ENCODE data around the gene TASP1. TPM values are rescaled to one million over a fixed set of nuclear protein-coding genes. Genes with fewer than 3 reads are reported as not detected.

Gene TASP1
- total RNA-seq, 1 experiment from 2014 or later, result 9.5 TPM

- H4K20me1 ChIP-seq (ENCODE audit: control insufficient read depth, insufficient read depth, insufficient read length), result no peaks in the 10 kb centered on the region
- Mint-ChIP-seq H3K27ac (peak overlapping the region in 1 of 3 experiments; percentile 39; a peak in 1 of 7 replicates), H3K9me3 (peaks cover 0 to 4% of the 10 kb centered on the region in 2 experiments; a peak in 1 of 5 replicates), H3K4me1 (peaks cover 0 to 5% of the 10 kb centered on the region in 2 experiments; a peak in 1 of 4 replicates), H3K4me3 (no peak overlapping the region), H3K27me3 (ENCODE audit: low read depth) (peaks cover 2% of the 10 kb centered on the region), H3K36me3 (ENCODE audit: insufficient read depth in 1 of 3, low read depth in 3 of 3) (0 out of 7 replicates have a peak, but pooled peaks cover 0 to 2% (median 1%) of the 10 kb centered on the region in 3 experiments)
- H3K23ac ChIP-seq (ENCODE audit: insufficient read length, low read depth, low read length), result no peak overlapping the region
- H2AK5ac ChIP-seq (ENCODE audit: insufficient read length, low read length), result no peak overlapping the region
- no peaks in the 10 kb centered on the region for H3K79me2 ChIP-seq (ENCODE audit: insufficient read depth, low read length)
- H4K91ac ChIP-seq (ENCODE audit: insufficient read length, low read depth, low read length), result no peak overlapping the region
- H3K4ac ChIP-seq (ENCODE audit: low read depth, low read length), result no peak overlapping the region
- H4K5ac ChIP-seq (ENCODE audit: insufficient read length, low read depth, low read length), result no peak overlapping the region
- H3K9ac ChIP-seq (ENCODE audit: extremely low read depth, insufficient read length, low read length), result no peak overlapping the region
- no peaks in the 10 kb centered on the region for H3K79me1 ChIP-seq (ENCODE audit: insufficient read depth, low read depth, low read length, poor library complexity, severe bottlenecking)
- H4K8ac ChIP-seq (replicated peaks; ENCODE audit: insufficient read length, low read depth, low read length), result no peak overlapping the region
- H3K18ac ChIP-seq (ENCODE audit: insufficient read length, low read depth, low read length), result no peak overlapping the region
- H3K14ac ChIP-seq (ENCODE audit: insufficient read depth, low read length), result no peak overlapping the region
- H3K27ac ChIP-seq (ENCODE audit: insufficient read length, low read depth, low read length), result no peak overlapping the region
- no peak for TF ChIP-seq CTCF (conservative IDR thresholded peaks at IDR 0.05)
- no peak overlapping the region for H3K56ac ChIP-seq (ENCODE audit: insufficient read length, low read depth, low read length)
- H3K4me1 ChIP-seq (ENCODE audit: insufficient read depth, low read length), result no peaks in the 10 kb centered on the region
- H3K9me3 ChIP-seq (ENCODE audit: control insufficient read depth, low read depth, low read length), result no peaks in the 10 kb centered on the region
- no peak overlapping the region for H2BK12ac ChIP-seq (ENCODE audit: insufficient read length, low read depth, low read length)
- H2BK5ac ChIP-seq (ENCODE audit: insufficient read length, low read length), result no peak overlapping the region
- no peak for DNase-seq
- H2BK120ac ChIP-seq (ENCODE audit: low read depth, low read length, poor library complexity, severe bottlenecking), result no peak overlapping the region
- no peak overlapping the region for H3K4me2 ChIP-seq (ENCODE audit: insufficient read depth, insufficient read length, low read length)
- no CpG with 5 or more reads among the region's 4 CpGs for WGBS (ENCODE audit: extremely low coverage, insufficient read length, low lambda C conversion rate)
- no peak overlapping the region for H2BK20ac ChIP-seq (ENCODE audit: low read depth, low read length, poor library complexity, severe bottlenecking)
- no peaks in the 10 kb centered on the region for H3K27me3 ChIP-seq (ENCODE audit: insufficient read depth, low read length)
- no peak overlapping the region for H2AFZ ChIP-seq (ENCODE audit: low read length)
- no peaks in the 10 kb centered on the region for H3K23me2 ChIP-seq (ENCODE audit: insufficient read length, low read depth, low read length, poor library complexity, severe bottlenecking)
- H2BK15ac ChIP-seq (ENCODE audit: low read depth, low read length), result no peak overlapping the region
- H3T11ph ChIP-seq (ENCODE audit: low read length), result no peak overlapping the region
These were observed 42.8 kb upstream of the TASP1 start for GRCh38 chr20:13681248-13682125.

Measured in H9 (cell line).